ENCODE results near the gene RIMS4. TPM values are rescaled to one million over a fixed set of nuclear protein-coding genes. Genes with fewer than 3 reads are reported as not detected.

RIMS4 gene
- polyA plus RNA-seq, 3 donors from 2014 or later = not detected

DNA sequence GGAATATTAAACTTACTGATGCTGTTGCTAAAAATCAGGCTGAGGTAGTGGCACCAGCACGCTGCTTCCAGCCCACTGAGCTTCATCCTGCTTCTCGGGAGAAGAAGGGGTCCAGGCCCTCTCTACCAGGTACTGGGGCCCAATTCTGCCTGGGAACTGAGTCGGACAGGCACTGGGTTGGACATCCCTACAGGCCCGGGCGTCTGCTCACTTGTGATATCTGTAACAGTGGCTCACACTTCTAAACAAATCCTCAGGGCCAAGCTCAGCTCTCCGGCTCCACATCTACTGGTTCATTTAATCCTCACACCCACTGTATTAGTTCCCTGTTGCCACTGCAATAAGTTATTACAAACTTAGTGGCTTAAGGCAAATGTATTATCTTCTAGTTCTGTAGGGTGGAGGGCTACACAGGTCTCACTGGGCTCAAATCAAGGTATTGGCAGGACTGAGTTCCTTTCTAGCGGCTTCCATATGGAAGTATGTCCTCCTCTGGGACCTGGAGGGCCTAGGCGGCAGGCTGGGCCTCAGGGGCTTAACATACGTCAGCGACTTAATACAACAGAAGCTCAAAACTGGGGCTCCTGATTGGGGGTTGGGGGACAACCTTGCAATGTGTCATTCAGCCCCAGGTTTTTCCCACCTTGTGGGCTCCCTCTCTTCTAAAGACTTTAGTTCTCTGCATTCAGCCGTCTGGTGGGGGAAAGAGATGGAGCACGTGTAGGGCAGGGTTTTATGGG is 66.3 kb downstream of the RIMS4 start:
- Mint-ChIP-seq H3K9me3 (no peaks in the 10 kb centered on the region), H3K27me3 (ENCODE audit: low read depth in 3 of 3) (peaks cover 12 to 16% (median 16%) of the 10 kb centered on the region in 3 donors), H3K4me1 (peaks cover 10 to 13% of the 10 kb centered on the region in 2 donors), H3K36me3 (no peaks in the 10 kb centered on the region), H3K27ac (no peak overlapping the region), H3K4me3 (no peak overlapping the region)
- DNase-seq = no peak

DNA sequence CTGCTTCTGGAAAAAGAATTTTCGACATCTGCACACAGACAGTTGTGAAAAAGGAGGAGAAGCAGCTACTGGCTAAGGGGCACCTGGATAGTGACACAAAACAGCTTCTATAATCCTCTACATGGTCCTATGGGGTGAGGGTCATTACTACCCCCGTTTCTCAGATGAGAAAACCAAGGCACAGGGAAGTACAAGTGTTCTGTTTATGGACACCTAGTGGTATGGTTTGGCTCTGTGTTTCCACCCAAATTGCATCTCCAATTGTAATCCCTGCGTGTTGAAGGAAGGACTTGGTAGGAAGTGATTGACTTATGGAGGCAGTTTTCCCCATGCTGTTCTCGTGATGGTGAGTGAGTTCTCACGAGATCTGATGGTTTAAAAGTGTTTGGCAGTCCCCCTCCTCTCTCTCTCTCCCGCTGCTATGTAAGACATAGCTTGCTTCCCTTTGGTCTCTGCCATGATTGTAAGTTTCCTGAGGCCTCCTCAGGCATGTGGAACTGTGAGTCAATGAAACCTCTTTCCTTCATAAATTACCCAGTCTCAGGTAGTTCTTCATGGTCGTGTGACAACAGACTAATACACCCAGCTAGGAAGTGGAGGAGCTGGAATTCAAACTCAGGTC is 67.2 kb downstream of the RIMS4 start:
- H3K4me1 Mint-ChIP-seq = peaks cover 10 to 13% of the 10 kb centered on the region in 2 donors
- no peak overlapping the region for H3K27ac Mint-ChIP-seq
- no peaks in the 10 kb centered on the region for H3K36me3 Mint-ChIP-seq
- H3K27me3 Mint-ChIP-seq (ENCODE audit: low read depth in 3 of 3) = peaks cover 10 to 16% (median 16%) of the 10 kb centered on the region in 3 donors
- no peaks in the 10 kb centered on the region for H3K9me3 Mint-ChIP-seq
- DNase-seq = no peak
- H3K4me3 Mint-ChIP-seq = no peak overlapping the region

GRCh38 chr20:44742304-44743079 is 67.9 kb downstream of the RIMS4 start:
- no peak overlapping the region for H3K27ac Mint-ChIP-seq
- no peaks in the 10 kb centered on the region for H3K9me3 Mint-ChIP-seq
- no peaks in the 10 kb centered on the region for H3K36me3 Mint-ChIP-seq
- H3K4me1 Mint-ChIP-seq = peaks cover 10 to 13% of the 10 kb centered on the region in 2 donors
- peaks cover 10 to 16% (median 16%) of the 10 kb centered on the region in 3 donors for H3K27me3 Mint-ChIP-seq (ENCODE audit: low read depth in 3 of 3)
- no peak overlapping the region for H3K4me3 Mint-ChIP-seq
- no peak for DNase-seq

GRCh38 chr20:44739942-44740341 is 70.4 kb downstream of the RIMS4 start:
- no peak for DNase-seq
- Mint-ChIP-seq H3K27ac (no peak overlapping the region), H3K27me3 (ENCODE audit: low read depth in 3 of 3) (peaks cover 4 to 9% (median 5%) of the 10 kb centered on the region in 3 donors), H3K9me3 (no peaks in the 10 kb centered on the region), H3K4me1 (peaks cover 10 to 15% of the 10 kb centered on the region in 2 donors), H3K36me3 (no peaks in the 10 kb centered on the region), H3K4me3 (no peak overlapping the region)

- Mint-ChIP-seq H3K27ac (peak overlapping the region in 1 of 6 donors; percentile 28), H3K9me3 (no peaks in the 10 kb centered on the region), H3K36me3 (no peaks in the 10 kb centered on the region), H3K4me3 (no peak overlapping the region), H3K27me3 (ENCODE audit: low read depth in 3 of 3) (peaks cover 0 to 6% (median 0%) of the 10 kb centered on the region in 3 donors), H3K4me1 (peaks cover 8 to 13% of the 10 kb centered on the region in 2 donors)
- peak in 1 of 3 donors; percentile 26 for DNase-seq
These were observed 71.4 kb downstream of the RIMS4 start for GRCh38 chr20:44738813-44739477.

DNA sequence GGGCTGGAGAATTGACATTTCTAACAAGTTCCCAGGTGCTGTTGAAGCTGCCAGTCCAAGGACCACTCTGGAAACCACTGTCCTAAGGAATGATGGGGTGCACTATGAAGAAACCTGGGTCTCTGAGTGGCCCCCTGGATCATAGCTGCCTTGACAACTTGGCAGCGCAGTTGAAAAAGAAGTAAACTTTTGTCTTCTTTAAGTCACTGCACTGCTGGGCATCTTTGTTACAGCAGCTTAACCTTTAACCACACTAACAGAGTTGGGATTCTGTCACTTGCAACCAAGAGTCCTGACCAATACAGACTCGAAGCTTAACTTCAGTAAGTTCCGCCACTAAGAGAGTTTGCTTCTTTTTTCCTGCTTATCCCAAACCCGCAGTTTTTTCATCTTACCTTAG is 73.2 kb downstream of the RIMS4 start:
- H3K4me1 Mint-ChIP-seq = peaks cover 8 to 13% of the 10 kb centered on the region in 2 donors
- no peak overlapping the region for H3K27ac Mint-ChIP-seq
- peaks cover 3 to 4% (median 4%) of the 10 kb centered on the region in 3 donors for H3K27me3 Mint-ChIP-seq (ENCODE audit: low read depth in 3 of 3)
- no peak overlapping the region for H3K4me3 Mint-ChIP-seq
- no peak for DNase-seq
- H3K36me3 Mint-ChIP-seq = no peaks in the 10 kb centered on the region
- H3K9me3 Mint-ChIP-seq = no peaks in the 10 kb centered on the region

DNA sequence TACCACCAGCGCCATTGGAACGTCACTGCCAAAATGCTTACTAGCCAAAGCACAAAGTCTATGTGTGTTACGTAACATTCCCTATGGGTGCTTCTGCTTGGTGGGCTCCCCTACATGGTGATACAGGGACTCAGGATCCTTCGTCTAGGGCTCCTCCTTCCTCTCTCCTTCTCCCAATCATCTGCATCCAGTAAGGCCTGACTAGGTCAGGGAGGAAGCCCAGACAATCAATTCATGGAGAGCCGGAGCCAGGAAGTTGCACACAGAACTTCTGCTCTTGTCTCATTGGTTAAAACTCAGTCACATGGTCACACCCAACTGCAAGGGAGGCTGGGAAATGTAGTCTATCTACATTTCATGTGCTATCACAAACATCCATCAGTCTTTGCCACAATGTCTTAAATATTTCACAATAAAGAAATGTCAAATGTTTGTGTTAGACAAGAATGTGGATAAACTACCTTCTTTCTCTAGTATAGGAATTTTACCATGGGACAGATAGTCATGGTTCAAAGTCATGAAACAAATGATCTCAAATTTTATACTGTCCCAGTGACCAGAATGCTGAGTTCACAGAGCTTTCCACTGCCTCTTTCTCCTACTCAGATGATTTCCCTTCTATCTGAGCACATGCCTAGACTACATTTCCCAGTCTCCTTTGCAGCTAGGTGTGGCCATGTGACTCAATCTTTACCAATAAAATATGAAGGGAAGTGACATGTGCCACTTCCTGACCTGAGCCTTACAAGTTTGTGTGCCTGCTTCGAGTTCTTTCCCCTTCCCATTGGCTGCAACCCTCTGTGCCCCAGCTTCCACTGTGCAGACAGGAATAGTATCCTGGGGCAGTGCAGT is 74.0 kb downstream of the RIMS4 start:
- Mint-ChIP-seq H3K4me1 (peaks cover 8 to 13% of the 10 kb centered on the region in 2 donors), H3K9me3 (no peaks in the 10 kb centered on the region), H3K36me3 (no peaks in the 10 kb centered on the region), H3K27me3 (ENCODE audit: low read depth in 3 of 3) (peaks cover 1 to 4% (median 3%) of the 10 kb centered on the region in 3 donors), H3K27ac (peak overlapping the region in 3 of 6 donors; percentile 23 to 90 (median 79)), H3K4me3 (peak overlapping the region; percentile 15 to 90 (median 70))
- peak; percentile 29 to 40 (median 40) for DNase-seq

DNA sequence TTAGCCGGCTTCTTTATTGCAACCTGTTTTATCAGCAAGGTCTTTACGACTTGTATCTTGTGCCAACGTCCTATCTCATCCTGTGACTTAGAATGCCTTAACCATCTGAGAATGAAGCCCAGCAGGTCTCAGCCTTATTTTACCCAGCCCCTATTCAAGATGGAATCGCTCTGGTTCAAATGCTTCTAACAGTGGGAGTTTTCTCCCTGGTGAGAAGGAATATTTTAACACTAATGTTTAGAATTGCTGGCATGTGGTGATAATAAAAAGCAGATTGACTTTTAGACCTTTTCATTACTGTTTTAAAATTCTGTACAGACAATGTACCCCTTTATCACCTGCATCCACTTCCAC is 74.6 kb downstream of the RIMS4 start:
- H3K27me3 Mint-ChIP-seq (ENCODE audit: low read depth in 3 of 3) = peaks cover 1 to 4% (median 3%) of the 10 kb centered on the region in 3 donors
- peak overlapping the region in 1 of 5 donors; percentile 90 for H3K4me3 Mint-ChIP-seq
- no peaks in the 10 kb centered on the region for H3K9me3 Mint-ChIP-seq
- no peaks in the 10 kb centered on the region for H3K36me3 Mint-ChIP-seq
- peaks cover 8 to 13% of the 10 kb centered on the region in 2 donors for H3K4me1 Mint-ChIP-seq
- no peak for DNase-seq
- H3K27ac Mint-ChIP-seq = no peak overlapping the region

DNA sequence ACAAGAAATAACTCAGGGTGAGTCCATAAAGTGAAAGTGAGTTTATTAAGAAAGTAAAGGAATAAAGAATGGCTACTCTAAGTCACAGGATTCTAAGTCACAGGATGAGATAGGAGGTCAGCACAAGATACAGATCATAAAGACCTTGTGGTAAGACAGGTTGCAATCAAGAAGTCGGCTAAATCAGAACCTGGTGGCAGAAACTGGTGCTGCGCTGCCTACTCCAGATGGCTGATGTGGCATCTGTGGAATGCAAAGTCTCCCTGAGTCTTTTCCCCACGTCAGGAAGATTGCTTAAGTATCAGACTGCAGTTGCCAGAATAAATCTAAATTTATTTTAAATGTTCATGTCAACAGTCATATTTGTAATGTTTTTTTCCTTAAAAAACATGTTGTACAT is 75.4 kb downstream of the RIMS4 start:
- H3K27ac Mint-ChIP-seq = no peak overlapping the region
- H3K36me3 Mint-ChIP-seq = no peaks in the 10 kb centered on the region
- H3K27me3 Mint-ChIP-seq (ENCODE audit: low read depth in 3 of 3) = peaks cover 1 to 5% (median 3%) of the 10 kb centered on the region in 3 donors
- no peak for DNase-seq
- H3K4me1 Mint-ChIP-seq = peaks cover 8 to 13% of the 10 kb centered on the region in 2 donors
- H3K4me3 Mint-ChIP-seq = no peak overlapping the region
- no peaks in the 10 kb centered on the region for H3K9me3 Mint-ChIP-seq

GRCh38 chr20:44733341-44734069 is 76.8 kb downstream of the RIMS4 start:
- Mint-ChIP-seq H3K27me3 (ENCODE audit: low read depth in 3 of 3) (peaks cover 3 to 5% (median 3%) of the 10 kb centered on the region in 3 donors), H3K27ac (peak overlapping the region in 1 of 6 donors; percentile 30), H3K4me1 (peaks cover 8 to 13% of the 10 kb centered on the region in 2 donors), H3K9me3 (no peaks in the 10 kb centered on the region), H3K36me3 (no peaks in the 10 kb centered on the region), H3K4me3 (no peak overlapping the region)
- peak; percentile 43 to 55 (median 43) for DNase-seq

DNA sequence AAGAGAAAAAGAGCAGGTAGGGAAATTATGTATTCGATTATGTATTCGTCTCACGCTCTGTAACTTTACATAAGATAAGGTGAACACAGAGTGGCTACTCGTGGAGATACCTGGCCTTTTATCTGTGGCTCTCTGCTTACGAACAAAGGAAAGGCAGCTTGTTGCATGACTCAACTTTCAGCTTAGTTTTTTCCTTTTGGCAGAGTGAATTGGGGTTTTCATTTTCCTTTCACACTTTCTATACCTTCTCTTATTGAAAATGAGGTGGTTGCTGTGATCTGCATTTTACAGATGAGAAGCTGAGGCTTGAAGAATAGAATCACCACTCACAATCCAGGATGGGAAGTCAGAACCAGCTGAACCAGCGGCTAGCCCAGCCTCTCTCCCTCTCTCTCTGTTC is 78.0 kb downstream of the RIMS4 start:
- peaks cover 8 to 13% of the 10 kb centered on the region in 2 donors for H3K4me1 Mint-ChIP-seq
- no peak overlapping the region for H3K27ac Mint-ChIP-seq
- no peaks in the 10 kb centered on the region for H3K9me3 Mint-ChIP-seq
- DNase-seq = no peak
- H3K4me3 Mint-ChIP-seq = no peak overlapping the region
- peaks cover 3 to 5% (median 3%) of the 10 kb centered on the region in 3 donors for H3K27me3 Mint-ChIP-seq (ENCODE audit: low read depth in 3 of 3)
- no peaks in the 10 kb centered on the region for H3K36me3 Mint-ChIP-seq

DNA sequence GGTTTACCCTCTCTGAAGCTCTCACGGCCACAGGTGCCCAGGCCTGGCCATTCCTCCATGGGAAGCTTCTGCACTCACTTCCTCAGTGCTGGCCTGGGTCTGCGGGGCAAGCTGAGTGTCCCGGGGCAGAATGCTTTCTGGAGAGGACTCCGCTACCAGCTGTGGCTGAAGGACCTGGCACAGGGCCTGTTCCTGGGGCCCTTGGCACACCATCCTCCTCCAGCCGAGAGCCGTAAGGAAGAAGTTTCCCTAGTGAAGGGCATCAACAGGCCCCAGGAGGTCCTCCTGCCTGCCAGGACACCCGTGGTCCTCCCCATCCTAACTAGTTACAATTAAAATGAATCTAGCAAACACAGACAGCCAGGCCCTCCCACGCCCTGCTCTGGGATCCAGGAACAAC is 78.7 kb downstream of the RIMS4 start:
- Mint-ChIP-seq H3K9me3 (no peaks in the 10 kb centered on the region), H3K27ac (no peak overlapping the region), H3K4me3 (no peak overlapping the region), H3K4me1 (peaks cover 5 to 10% of the 10 kb centered on the region in 2 donors), H3K27me3 (ENCODE audit: low read depth in 3 of 3) (peaks cover 3 to 5% (median 3%) of the 10 kb centered on the region in 3 donors), H3K36me3 (no peaks in the 10 kb centered on the region)
- no peak for DNase-seq
